Measurements from ENCODE around the gene MAP3K3.

MAP3K3 gene

GRCh38 chr17:63633742-63634141, 11.5 kb downstream of the MAP3K3 start:
- TF ChIP-seq CTCF (IDR thresholded peaks at IDR 0.05; ENCODE audit: extremely low read depth, missing control alignments) = no peak
- DNase-seq (ENCODE audit: low spot score) = no peak

DNA sequence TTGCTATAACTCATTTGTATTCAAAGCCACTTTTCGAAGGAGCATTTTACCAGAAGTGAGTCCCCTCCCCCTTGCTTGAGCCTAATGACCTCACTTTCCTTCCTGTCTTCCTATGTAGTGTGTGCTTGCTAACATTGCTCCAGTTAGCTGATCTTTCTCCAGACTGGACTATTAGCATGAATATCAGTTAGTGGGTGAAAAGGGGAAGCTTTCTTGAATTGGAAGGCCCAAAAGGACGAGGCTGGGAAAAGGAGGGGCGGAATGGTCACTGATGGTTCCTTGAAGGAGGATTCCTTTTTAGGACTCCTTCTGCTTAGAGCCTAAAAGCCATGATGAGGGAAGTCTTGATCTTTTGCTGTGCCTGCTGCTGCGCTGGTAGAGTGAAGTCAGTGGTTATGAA, 11.9 kb downstream of the MAP3K3 start:
- DNase-seq (ENCODE audit: low spot score) = no peak

DNA sequence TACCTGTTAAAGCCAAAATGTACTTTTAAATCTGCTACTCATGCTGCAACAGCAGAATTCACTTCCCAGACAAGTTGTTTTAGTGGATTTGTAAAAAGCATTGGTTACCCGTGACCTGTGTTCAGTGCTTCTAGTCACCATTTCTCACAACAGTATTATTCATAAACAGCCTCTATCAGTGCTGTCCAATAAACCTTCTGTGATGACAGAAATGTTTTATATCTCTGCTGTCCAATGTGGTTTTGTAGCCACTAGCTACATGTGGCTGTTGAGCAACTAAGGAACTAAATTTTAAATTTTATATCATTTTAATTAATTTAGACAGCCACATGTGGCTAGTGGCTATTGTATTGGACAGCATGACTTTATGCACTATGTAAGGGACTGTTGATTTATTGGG, 12.6 kb downstream of the MAP3K3 start:
- DNase-seq (ENCODE audit: low spot score) = no peak
- TF ChIP-seq CTCF (IDR thresholded peaks at IDR 0.05; ENCODE audit: extremely low read depth, missing control alignments) = no peak

More for the DNA sequence above, 11.9 kb downstream of the MAP3K3 start:
- no peak for TF ChIP-seq CTCF (IDR thresholded peaks at IDR 0.05; ENCODE audit: extremely low read depth, missing control alignments)

DNA sequence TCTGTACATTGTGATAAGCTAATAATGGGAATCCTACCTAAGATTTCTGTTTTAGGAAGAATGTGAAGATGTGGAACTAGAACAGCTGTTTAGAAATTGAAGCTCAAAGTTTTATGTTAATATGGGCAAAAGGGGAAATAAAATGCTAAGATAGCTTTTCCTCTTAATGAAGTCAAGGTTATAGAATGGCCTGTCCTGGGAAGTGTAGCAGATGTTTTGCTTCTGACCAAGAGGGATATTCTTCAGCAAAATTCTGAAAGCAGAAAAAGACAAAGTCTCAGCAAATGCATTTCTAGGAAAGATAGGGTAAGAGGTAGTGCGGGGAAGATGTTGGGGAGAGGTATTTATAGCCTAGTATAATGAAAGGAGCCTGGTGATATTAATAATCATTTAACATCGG, 13.1 kb downstream of the MAP3K3 start:
- no peak for TF ChIP-seq CTCF (IDR thresholded peaks at IDR 0.05; ENCODE audit: extremely low read depth, missing control alignments)

GRCh38 chr17:63635787-63636186, 13.6 kb downstream of the MAP3K3 start:
- TF ChIP-seq CTCF (IDR thresholded peaks at IDR 0.05; ENCODE audit: extremely low read depth, missing control alignments) = no peak
- DNase-seq (ENCODE audit: low spot score) = no peak

More for the DNA sequence above, 13.1 kb downstream of the MAP3K3 start:
- DNase-seq (ENCODE audit: low spot score) = no peak

DNA sequence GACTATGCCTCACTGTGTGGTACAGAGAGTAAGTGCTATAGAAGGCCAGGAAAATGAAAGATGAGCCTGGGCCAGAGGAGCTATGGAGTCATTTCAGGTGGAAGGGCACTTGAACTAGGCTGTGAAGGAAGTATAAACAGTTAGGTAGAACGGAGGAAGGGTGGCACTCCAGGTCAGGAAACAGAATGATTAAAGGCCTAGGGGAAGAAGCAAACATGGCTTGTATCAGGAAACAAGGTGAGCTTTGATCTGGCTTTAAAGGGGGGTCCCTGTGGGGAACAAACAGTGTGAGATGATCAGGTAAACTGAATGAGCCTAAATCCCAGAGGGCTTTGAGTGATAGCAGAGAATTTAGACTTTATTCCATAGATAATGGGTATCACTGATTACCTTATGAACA, 16.9 kb downstream of the MAP3K3 start:
- no peak for DNase-seq (ENCODE audit: low spot score)

DNA sequence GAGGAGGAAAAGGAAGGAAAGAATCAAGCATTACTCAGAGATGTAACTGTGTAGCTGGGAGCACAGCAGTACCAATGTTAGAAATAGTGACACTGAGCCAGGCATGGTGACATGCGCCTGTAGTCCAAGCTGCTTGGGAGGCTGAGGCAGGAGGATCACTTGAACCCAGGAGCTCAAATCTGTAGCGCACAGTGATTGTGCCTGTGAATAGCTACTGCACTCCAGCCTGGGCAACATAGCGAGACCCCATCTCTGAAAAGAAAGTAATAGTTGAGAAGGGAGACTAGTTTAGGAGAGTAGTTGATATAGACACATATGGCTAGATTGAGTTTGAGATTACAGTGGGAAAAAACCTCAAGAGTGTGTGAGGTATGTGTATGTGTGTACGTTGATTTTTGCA, 17.8 kb downstream of the MAP3K3 start:
- TF ChIP-seq CTCF (IDR thresholded peaks at IDR 0.05; ENCODE audit: extremely low read depth, missing control alignments) = no peak

More for the DNA sequence above, 16.9 kb downstream of the MAP3K3 start:
- TF ChIP-seq CTCF (IDR thresholded peaks at IDR 0.05; ENCODE audit: extremely low read depth, missing control alignments) = no peak

More for the DNA sequence above, 17.8 kb downstream of the MAP3K3 start:
- DNase-seq (ENCODE audit: low spot score) = no peak

Data from GM20000 (cell line).